Lung (tissue), 13 donors: Measurements from ENCODE around the gene DNM2. TPM values are rescaled to one million over a fixed set of nuclear protein-coding genes. Genes with fewer than 3 reads are reported as not detected.
"Not testable (repeated sequence)": the region's sequence is repeated elsewhere in the genome, so short reads cannot be mapped to it uniquely, and the experiment has no call there.

Source experiments
- ATAC-seq: fragments of 200-7000 bp; cut with Tn5 transposase; one replicate; pipeline ENCODE4 v1.9.1; 2020; ENCODE audit warnings: moderate number of reproducible peaks; ENCODE audit not compliant: insufficient read depth, low FRiP score
- DNase-seq, 3 donors: peaks; one replicate each; pipeline ENCODE4 v3.0.0-alpha.2; 2013 to 2017
- H3K27ac ChIP-seq, 2 donors: one replicate each; pipeline ENCODE4 v1.5.1; 2013; ENCODE audit warnings: mild to moderate bottlenecking in 2 of 2, moderate library complexity in 2 of 2, control low read depth in 1 of 2, inconsistent platforms in 1 of 2, low read depth in 1 of 2, low read length in 1 of 2
- H3K27me3 ChIP-seq, 3 donors: one replicate each; pipeline ENCODE4 v1.5.1; 2013; ENCODE audit warnings: low read length in 2 of 3; ENCODE audit not compliant: control insufficient read depth in 3 of 3, insufficient read depth in 3 of 3
- H3K36me3 ChIP-seq, 4 donors: one replicate each; pipeline ENCODE4 v1.5.1; 2013; ENCODE audit warnings: low read length in 4 of 4, mild to moderate bottlenecking in 1 of 4, moderate library complexity in 1 of 4; ENCODE audit not compliant: control insufficient read depth in 4 of 4, insufficient read depth in 4 of 4
- H3K4me1 ChIP-seq, 5 donors: one replicate each; pipeline ENCODE4 v1.5.1; 2013; ENCODE audit warnings: low read length in 5 of 5, mild to moderate bottlenecking in 2 of 5, moderate library complexity in 1 of 5; ENCODE audit not compliant: control insufficient read depth in 5 of 5, insufficient read depth in 5 of 5
- H3K4me3 ChIP-seq: one replicate; pipeline ENCODE4 v1.5.1; 2013; ENCODE audit warnings: mild to moderate bottlenecking, control low read depth, moderate library complexity
- H3K9ac ChIP-seq, 2 donors: one replicate each; pipeline ENCODE4 v1.5.1; 2013; ENCODE audit warnings: low read length in 2 of 2, control low read depth in 1 of 2; ENCODE audit not compliant: insufficient read depth in 1 of 2
- H3K9me3 ChIP-seq, 4 donors: one replicate each; pipeline ENCODE4 v1.5.1; 2013; ENCODE audit warnings: low read length in 3 of 4, mild to moderate bottlenecking in 1 of 4, moderate library complexity in 1 of 4; ENCODE audit not compliant: control insufficient read depth in 4 of 4, insufficient read depth in 3 of 4
- WGBS, 2 donors: extraction: QIAGEN DNeasy Blood & Tissue Kit; methylation state at CpG; one replicate each; pipeline ENCODE4 v1.1.7; 2013; 5-methylcytosine and 5-hydroxymethylcytosine counted together
- polyA plus RNA-seq, 2 donors: library from polyadenylated mRNA; stranded (reverse); fragments of 200-250 nt; gene quantifications; one replicate each; pipeline ENCODE4 v1.2.1, GENCODE V29; 2013
- small RNA-seq: library from RNA; depleted of rRNA; stranded (forward); fragments of <200 nt; gene quantifications from one replicate; pipeline ENCODE3, GENCODE V24; 2014; ENCODE audit warnings: low replicate concordance
- total RNA-seq, 2 donors: library from RNA; depleted of rRNA in 1 of 2; stranded (reverse); fragments of >200 nt in 1 of 2; gene quantifications; one replicate each; pipeline ENCODE4 v1.2.1, GENCODE V29; 2014 to 2021
- TF ChIP-seq, protein P1 (sequence below): IDR thresholded peaks from 2 replicates; pipeline ENCODE4 v1.5.1; 2012; ENCODE audit warnings: mild to moderate bottlenecking; ENCODE audit errors: control extremely low read depth, extremely low read depth
- donor health status: control.
- donor health status: control.
- donor health status: Bipolar disorder and iron deficiency.
- donor health status: healthy.
- donor health status: DM: yes; HTN: yes; CAD: no.

DNM2 gene
- total and polyA plus RNA-seq, 4 donors = 172 to 277 (median 204) TPM

DNA sequence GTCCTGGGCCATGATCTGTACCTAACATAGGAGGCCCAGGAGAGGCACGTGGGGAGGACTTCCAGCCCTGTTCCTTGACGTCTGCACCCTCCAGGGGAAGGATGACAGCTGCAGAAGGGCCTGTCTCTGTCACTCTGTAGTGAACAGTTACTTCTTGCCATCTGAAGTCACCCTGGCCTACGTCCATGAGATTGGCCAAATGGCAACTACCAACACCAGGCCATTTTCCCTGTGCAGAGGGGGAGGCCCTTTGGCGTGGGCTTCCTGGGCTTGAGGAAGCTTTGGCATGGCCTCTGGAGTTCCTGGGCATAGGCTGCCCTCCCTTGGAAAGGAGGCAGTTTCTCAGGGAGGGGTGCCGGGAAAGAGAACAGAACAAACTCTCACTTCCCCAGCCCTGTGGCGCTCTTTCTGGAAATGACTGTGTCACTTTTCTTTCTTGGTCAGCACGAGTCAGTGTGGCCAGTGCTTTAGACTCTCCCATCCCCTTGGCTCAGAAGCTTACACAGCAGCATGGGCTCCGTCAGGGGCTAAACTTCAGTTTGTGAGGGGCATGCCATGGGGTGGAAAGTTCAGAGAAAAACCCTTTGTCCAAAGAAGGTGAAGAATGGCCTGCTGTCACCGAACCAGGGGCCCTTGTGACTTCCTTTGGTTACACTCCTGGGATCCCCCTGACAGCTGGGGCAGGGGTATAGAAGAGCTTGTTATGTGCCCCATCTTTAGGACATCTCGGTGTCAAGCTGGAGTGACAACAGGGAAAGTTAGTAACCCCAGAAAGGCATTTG, 158.8 kb downstream of the DNM2 start:
- no peaks in the 10 kb centered on the region for H3K27me3 ChIP-seq
- no peak overlapping the region for H3K9ac ChIP-seq
- H3K9me3 ChIP-seq = no peaks in the 10 kb centered on the region
- H3K4me3 ChIP-seq = no peak overlapping the region
- DNase-seq = no peak
- no peaks in the 10 kb centered on the region for H3K36me3 ChIP-seq
- no peak for ATAC-seq
- peaks cover 0 to 12% (median 8%) of the 10 kb centered on the region in 5 donors for H3K4me1 ChIP-seq
- TF ChIP-seq, protein P1, sequence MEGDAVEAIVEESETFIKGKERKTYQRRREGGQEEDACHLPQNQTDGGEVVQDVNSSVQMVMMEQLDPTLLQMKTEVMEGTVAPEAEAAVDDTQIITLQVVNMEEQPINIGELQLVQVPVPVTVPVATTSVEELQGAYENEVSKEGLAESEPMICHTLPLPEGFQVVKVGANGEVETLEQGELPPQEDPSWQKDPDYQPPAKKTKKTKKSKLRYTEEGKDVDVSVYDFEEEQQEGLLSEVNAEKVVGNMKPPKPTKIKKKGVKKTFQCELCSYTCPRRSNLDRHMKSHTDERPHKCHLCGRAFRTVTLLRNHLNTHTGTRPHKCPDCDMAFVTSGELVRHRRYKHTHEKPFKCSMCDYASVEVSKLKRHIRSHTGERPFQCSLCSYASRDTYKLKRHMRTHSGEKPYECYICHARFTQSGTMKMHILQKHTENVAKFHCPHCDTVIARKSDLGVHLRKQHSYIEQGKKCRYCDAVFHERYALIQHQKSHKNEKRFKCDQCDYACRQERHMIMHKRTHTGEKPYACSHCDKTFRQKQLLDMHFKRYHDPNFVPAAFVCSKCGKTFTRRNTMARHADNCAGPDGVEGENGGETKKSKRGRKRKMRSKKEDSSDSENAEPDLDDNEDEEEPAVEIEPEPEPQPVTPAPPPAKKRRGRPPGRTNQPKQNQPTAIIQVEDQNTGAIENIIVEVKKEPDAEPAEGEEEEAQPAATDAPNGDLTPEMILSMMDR = no peak
- H3K27ac ChIP-seq = peak overlapping the region; percentile 15 to 30
- 56 to 65% methylated on average over 10 of the region's 10 CpGs for WGBS, 2 donors

DNA sequence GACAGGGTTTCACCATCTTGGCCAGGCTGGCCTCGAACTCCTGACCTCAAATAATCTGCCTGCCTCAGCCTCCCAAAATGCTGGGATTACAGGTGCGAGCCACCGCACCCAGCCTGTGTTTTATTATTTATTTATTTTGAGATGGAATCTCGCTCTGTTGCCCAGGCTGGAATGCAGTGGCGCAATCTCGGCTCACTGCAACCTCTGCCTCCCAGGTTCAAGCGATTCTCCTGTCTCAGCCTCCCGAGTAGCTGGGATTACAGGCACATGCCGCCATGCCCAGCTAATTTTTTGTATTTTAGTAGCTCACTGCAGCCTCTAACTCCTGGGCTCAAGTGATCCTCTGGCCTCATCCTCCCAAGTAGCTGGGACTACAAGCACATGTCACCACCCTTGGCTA, 159.7 kb downstream of the DNM2 start:
- DNase-seq, H3K9ac ChIP-seq, ATAC-seq, H3K27ac ChIP-seq, H3K4me3 ChIP-seq, H3K36me3 ChIP-seq, H3K27me3 ChIP-seq, H3K9me3 ChIP-seq: not testable (repeated sequence)
- peaks cover 0 to 11% (median 9%) of the 10 kb centered on the region in 5 donors for H3K4me1 ChIP-seq
- WGBS, 2 donors = 96 to 97% methylated on average over 9 of the region's 9 CpGs

DNA sequence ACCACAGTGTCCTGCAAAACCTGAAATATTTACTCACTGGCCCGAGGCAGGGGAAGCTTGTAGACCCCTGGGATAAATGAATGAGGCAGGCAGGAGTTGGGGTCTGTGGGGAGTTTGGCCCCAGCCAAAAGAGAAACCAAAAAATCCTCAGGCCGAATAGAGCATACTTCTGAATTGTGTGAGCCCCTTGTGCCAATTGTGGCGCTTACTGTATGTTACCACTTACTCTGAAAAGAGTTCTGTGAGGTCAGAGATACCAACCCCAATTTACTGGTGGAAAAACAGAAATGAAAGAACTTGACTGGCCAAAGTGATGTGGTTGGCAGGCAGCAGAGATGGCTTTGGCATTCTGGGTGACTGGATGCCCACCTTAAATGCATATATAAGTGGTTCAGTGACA, 160.4 kb downstream of the DNM2 start:
- H3K4me1 ChIP-seq = peaks cover 0 to 10% (median 8%) of the 10 kb centered on the region in 5 donors
- no peak overlapping the region for H3K4me3 ChIP-seq
- H3K27me3 ChIP-seq = no peaks in the 10 kb centered on the region
- TF ChIP-seq, protein P1 = no peak
- no peaks in the 10 kb centered on the region for H3K9me3 ChIP-seq
- H3K36me3 ChIP-seq = no peaks in the 10 kb centered on the region
- DNase-seq (no peak), ATAC-seq (no peak)
- 86 to 91% methylated on average over 3 of the region's 3 CpGs for WGBS, 2 donors
- H3K27ac ChIP-seq = no peak overlapping the region
- H3K9ac ChIP-seq = no peak overlapping the region

Small RNA genes lying within 50 kb of the gene (small RNA-seq; reads per million reads assigned to genes)
- 0.13 reads per million for gene MIR199A1
- gene MIR4748 = not detected
- gene MIR638 = not detected
- gene MIR6793 = 0.06 reads per million

Other genes with a start within 250 kb of the DNM2 start
- 10 to 100 TPM; 44.8 to 73.5 TPM for gene KEAP1, start 214.7 kb upstream of the DNM2 start, total RNA-seq
- 10 to 100 TPM; 51.0 to 69.5 TPM for gene KEAP1, start 214.7 kb upstream of the DNM2 start, polyA plus RNA-seq
- gene S1PR5, start 200.6 kb upstream of the DNM2 start, total RNA-seq = 1 to 10 TPM in 1 of 2 donors, under 1 TPM in 1; 0.26 to 1.2 TPM
- gene S1PR5, start 200.6 kb upstream of the DNM2 start, polyA plus RNA-seq = 1 to 10 TPM in 1 of 2 donors, under 1 TPM in 1; 0.55 to 1.4 TPM
- gene ATG4D, start 174.2 kb upstream of the DNM2 start, total RNA-seq = 10 to 100 TPM; 13.4 to 34.0 TPM
- 10 to 100 TPM; 26.0 to 28.8 TPM for gene ATG4D, start 174.2 kb upstream of the DNM2 start, polyA plus RNA-seq
- gene KRI1, start 152.1 kb upstream of the DNM2 start, total RNA-seq = 10 to 100 TPM; 12.8 to 26.0 TPM
- 10 to 100 TPM; 16.6 to 21.5 TPM for gene KRI1, start 152.1 kb upstream of the DNM2 start, polyA plus RNA-seq
- 10 to 100 TPM; 12.5 to 14.3 TPM for gene CDKN2D, start 149.1 kb upstream of the DNM2 start, total RNA-seq
- gene CDKN2D, start 149.1 kb upstream of the DNM2 start, polyA plus RNA-seq = 10 to 100 TPM; 13.5 to 74.9 TPM
- gene AP1M2, start 130.8 kb upstream of the DNM2 start, total RNA-seq = 10 to 100 TPM; 40.2 to 57.6 TPM
- 10 to 100 TPM; 31.6 to 70.9 TPM for gene AP1M2, start 130.8 kb upstream of the DNM2 start, polyA plus RNA-seq
- 100 to 1,000 TPM; 115 to 173 TPM for gene SLC44A2, start 92.5 kb upstream of the DNM2 start, total RNA-seq
- 100 to 1,000 TPM in 1 of 2 donors, 10 to 100 TPM in 1; 83.6 to 122 TPM for gene SLC44A2, start 92.5 kb upstream of the DNM2 start, polyA plus RNA-seq
- 100 to 1,000 TPM; 146 to 225 TPM for gene ILF3, start 63.7 kb upstream of the DNM2 start, total RNA-seq
- 100 to 1,000 TPM; 105 to 117 TPM for gene ILF3, start 63.7 kb upstream of the DNM2 start, polyA plus RNA-seq
- gene QTRT1, start 16.6 kb upstream of the DNM2 start, total RNA-seq = 10 to 100 TPM; 21.0 to 54.5 TPM
- gene QTRT1, start 16.6 kb upstream of the DNM2 start, polyA plus RNA-seq = 10 to 100 TPM; 46.9 to 70.6 TPM
- gene TMED1, start 118.1 kb downstream of the DNM2 start, total RNA-seq = 10 to 100 TPM; 30.6 to 37.2 TPM
- gene TMED1, start 118.1 kb downstream of the DNM2 start, polyA plus RNA-seq = 10 to 100 TPM; 25.8 to 49.8 TPM
- gene C19orf38, start 130.3 kb downstream of the DNM2 start, total RNA-seq = 1 to 10 TPM; 7.5 to 9.0 TPM
- 10 to 100 TPM in 1 of 2 donors, 1 to 10 TPM in 1; 4.2 to 48.7 TPM for gene C19orf38, start 130.3 kb downstream of the DNM2 start, polyA plus RNA-seq
- 10 to 100 TPM; 19.9 to 35.5 TPM for gene CARM1, start 153.5 kb downstream of the DNM2 start, total RNA-seq
- 10 to 100 TPM; 24.8 to 30.9 TPM for gene CARM1, start 153.5 kb downstream of the DNM2 start, polyA plus RNA-seq
- 10 to 100 TPM; 54.7 to 73.9 TPM for gene YIPF2, start 210.6 kb downstream of the DNM2 start, total RNA-seq
- 10 to 100 TPM; 60.9 to 77.8 TPM for gene YIPF2, start 210.6 kb downstream of the DNM2 start, polyA plus RNA-seq
- gene TIMM29, start 210.7 kb downstream of the DNM2 start, total RNA-seq = 10 to 100 TPM; 17.7 to 20.4 TPM
- 10 to 100 TPM; 15.6 to 16.8 TPM for gene TIMM29, start 210.7 kb downstream of the DNM2 start, polyA plus RNA-seq
- gene SMARCA4, start 243.0 kb downstream of the DNM2 start, total RNA-seq = 100 to 1,000 TPM; 112 to 116 TPM
- 10 to 100 TPM; 52.3 to 69.9 TPM for gene SMARCA4, start 243.0 kb downstream of the DNM2 start, polyA plus RNA-seq